ENCODE results near the gene CCDC92.

GRCh38 chr12:124015494-124016461 is 43.1 kb upstream of the CCDC92 start:
- TF ChIP-seq CTCF (IDR thresholded peaks at IDR 0.05; ENCODE audit: poor library complexity, severe bottlenecking) (no peak), EZH2 (IDR thresholded peaks at IDR 0.05; ENCODE audit: borderline replicate concordance, insufficient read depth, low read length, poor library complexity, severe bottlenecking) (no peak), SMC3 (conservative IDR thresholded peaks at IDR 0.05; ENCODE audit: poor library complexity) (no peak), POLR2AphosphoS5 (IDR thresholded peaks at IDR 0.05) (no peak)
- TF ChIP-seq, protein P1, sequence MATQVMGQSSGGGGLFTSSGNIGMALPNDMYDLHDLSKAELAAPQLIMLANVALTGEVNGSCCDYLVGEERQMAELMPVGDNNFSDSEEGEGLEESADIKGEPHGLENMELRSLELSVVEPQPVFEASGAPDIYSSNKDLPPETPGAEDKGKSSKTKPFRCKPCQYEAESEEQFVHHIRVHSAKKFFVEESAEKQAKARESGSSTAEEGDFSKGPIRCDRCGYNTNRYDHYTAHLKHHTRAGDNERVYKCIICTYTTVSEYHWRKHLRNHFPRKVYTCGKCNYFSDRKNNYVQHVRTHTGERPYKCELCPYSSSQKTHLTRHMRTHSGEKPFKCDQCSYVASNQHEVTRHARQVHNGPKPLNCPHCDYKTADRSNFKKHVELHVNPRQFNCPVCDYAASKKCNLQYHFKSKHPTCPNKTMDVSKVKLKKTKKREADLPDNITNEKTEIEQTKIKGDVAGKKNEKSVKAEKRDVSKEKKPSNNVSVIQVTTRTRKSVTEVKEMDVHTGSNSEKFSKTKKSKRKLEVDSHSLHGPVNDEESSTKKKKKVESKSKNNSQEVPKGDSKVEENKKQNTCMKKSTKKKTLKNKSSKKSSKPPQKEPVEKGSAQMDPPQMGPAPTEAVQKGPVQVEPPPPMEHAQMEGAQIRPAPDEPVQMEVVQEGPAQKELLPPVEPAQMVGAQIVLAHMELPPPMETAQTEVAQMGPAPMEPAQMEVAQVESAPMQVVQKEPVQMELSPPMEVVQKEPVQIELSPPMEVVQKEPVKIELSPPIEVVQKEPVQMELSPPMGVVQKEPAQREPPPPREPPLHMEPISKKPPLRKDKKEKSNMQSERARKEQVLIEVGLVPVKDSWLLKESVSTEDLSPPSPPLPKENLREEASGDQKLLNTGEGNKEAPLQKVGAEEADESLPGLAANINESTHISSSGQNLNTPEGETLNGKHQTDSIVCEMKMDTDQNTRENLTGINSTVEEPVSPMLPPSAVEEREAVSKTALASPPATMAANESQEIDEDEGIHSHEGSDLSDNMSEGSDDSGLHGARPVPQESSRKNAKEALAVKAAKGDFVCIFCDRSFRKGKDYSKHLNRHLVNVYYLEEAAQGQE (IDR thresholded peaks at IDR 0.05; ENCODE audit: borderline replicate concordance): no peak
